Keratinocyte (primary cell): ENCODE results near the gene ITFG1. TPM values are rescaled to one million over a fixed set of nuclear protein-coding genes. Genes with fewer than 3 reads are reported as not detected.
"Not testable (repeated sequence)": the region's sequence is repeated elsewhere in the genome, so short reads cannot be mapped to it uniquely, and the experiment has no call there.

Experiments used
- DNase-seq: peaks from one replicate; pipeline ENCODE4 v3.0.0-alpha.2; 2011; ENCODE audit warnings: low read depth, missing footprints, low spot score
- FAIRE-seq: peaks from 2 replicates; lab custom pipeline; 2011; peaks lifted over from hg19 to GRCh38; lab: Jason Lieb, UNC
- H2AFZ ChIP-seq: 2 replicates; pipeline ENCODE4 v1.6.0; 2012; ENCODE audit warnings: low read length, control low read depth, inconsistent platforms; ENCODE audit not compliant: control insufficient read depth
- H3K27ac ChIP-seq: 2 replicates; pipeline ENCODE4 v1.5.1; 2011; ENCODE audit warnings: low read length; ENCODE audit not compliant: control insufficient read depth, insufficient read depth
- H3K27me3 ChIP-seq: 3 replicates; pipeline ENCODE4 v1.6.0; 2011; ENCODE audit warnings: low read length; ENCODE audit not compliant: control insufficient read depth, insufficient read depth; ENCODE audit errors: extremely low read depth
- H3K36me3 ChIP-seq, 2 experiments: 2 replicates in 1 of 2; 3 replicates in 1 of 2; pipeline ENCODE4 v1.5.1; 2011; ENCODE audit warnings: low read length in 2 of 2, mild to moderate bottlenecking in 1 of 2; ENCODE audit not compliant: control insufficient read depth in 2 of 2, insufficient read depth in 2 of 2; ENCODE audit errors: extremely low read depth in 1 of 2
- H3K4me1 ChIP-seq: 3 replicates; pipeline ENCODE4 v1.5.1; 2011; ENCODE audit warnings: low read length; ENCODE audit not compliant: control insufficient read depth, insufficient read depth; ENCODE audit errors: extremely low read depth
- H3K4me2 ChIP-seq: 3 replicates; pipeline ENCODE4 v1.6.0; 2011; ENCODE audit warnings: low read depth, low read length; ENCODE audit not compliant: control insufficient read depth, insufficient read depth; ENCODE audit errors: extremely low read depth
- H3K4me3 ChIP-seq, 3 experiments: fragments of 200-600 bp in 1 of 3; sonication (generic) in 1 of 3; 2 replicates in 2 of 3; 3 replicates in 1 of 3; pipeline ENCODE4 v1.5.1; 2011 to 2016; ENCODE audit warnings: low read length in 3 of 3, mild to moderate bottlenecking in 3 of 3, control low read depth in 2 of 3, inconsistent platforms in 1 of 3, low read depth in 1 of 3, mixed read lengths in 1 of 3, mixed run types in 1 of 3, moderate library complexity in 1 of 3; ENCODE audit not compliant: control insufficient read depth in 2 of 3, insufficient read depth in 2 of 3; ENCODE audit errors: extremely low read depth in 1 of 3
- H3K79me2 ChIP-seq: 2 replicates; pipeline ENCODE4 v1.6.0; 2012; ENCODE audit warnings: low read length; ENCODE audit not compliant: control insufficient read depth, insufficient read depth
- H3K9ac ChIP-seq: 3 replicates; pipeline ENCODE4 v1.6.0; 2011; ENCODE audit warnings: low read length; ENCODE audit not compliant: control insufficient read depth, insufficient read depth; ENCODE audit errors: extremely low read depth
- H3K9me1 ChIP-seq: 3 replicates; pipeline ENCODE4 v1.6.0; 2011; ENCODE audit warnings: low read length; ENCODE audit not compliant: control insufficient read depth, insufficient read depth; ENCODE audit errors: extremely low read depth
- H3K9me3 ChIP-seq: 2 replicates; pipeline ENCODE4 v1.5.1; 2012; ENCODE audit warnings: low read depth, low read length; ENCODE audit not compliant: control insufficient read depth
- H4K20me1 ChIP-seq: 3 replicates; pipeline ENCODE4 v1.6.0; 2011; ENCODE audit warnings: low read length; ENCODE audit not compliant: control insufficient read depth, insufficient read depth; ENCODE audit errors: extremely low read depth
- CTCF ChIP-seq, 3 experiments: IDR thresholded peaks in 1 of 3; conservative IDR thresholded peaks in 1 of 3; optimal IDR thresholded peaks in 1 of 3; 2 replicates in 2 of 3; 3 replicates in 1 of 3; pipeline versions ENCODE3 to v1.5.1; 2011; ENCODE audit warnings: low read length in 3 of 3, mild to moderate bottlenecking in 3 of 3, moderate library complexity in 2 of 3, control low read depth in 1 of 3, inconsistent platforms in 1 of 3; ENCODE audit not compliant: insufficient read depth in 2 of 3; ENCODE audit errors: extremely low read depth in 1 of 3
- EZH2 ChIP-seq: IDR thresholded peaks from one replicate; pipeline ENCODE4 v1.6.1; 2012; ENCODE audit warnings: inconsistent platforms, mild to moderate bottlenecking, low read length, moderate library complexity
- dilution Hi-C: fragments of 300-500 bp; cut with MboI; formaldehyde crosslinking; loops from one replicate; pipeline ENCODE4 v1.7.0; 2020; ENCODE audit warnings: low sequenced_read_pairs; ENCODE audit not compliant: extremely low pct_ligation_motif_present
- polyA plus RNA-seq, 5 experiments: library from polyadenylated mRNA; depleted of rRNA in 3 of 5; stranded (reverse) in 3 of 5; stranded (forward) in 1 of 5; unstranded in 1 of 5; fragments of >200 nt; gene quantifications; 1 replicate in 1 of 5; 2 replicates in 3 of 5; 3 replicates in 1 of 5; pipeline versions ENCODE4 v1.2.1 to v1.2.3, GENCODE V29; 2011 to 2012; ENCODE audit warnings: missing spikeins in 2 of 5, low read depth in 1 of 5, low replicate concordance in 1 of 5

ITFG1 gene
- polyA plus RNA-seq, 1 donor (not counting 4 experiments of a cell fraction or from before 2014, with no cell fraction given), result 83.8 TPM

GRCh38 chr16:47473792-47474191 is 12.9 kb upstream of the ITFG1 start:
- no peaks in the 10 kb centered on the region for H4K20me1 ChIP-seq
- no peak overlapping the region for H2AFZ ChIP-seq
- no peak for DNase-seq
- no peaks in the 10 kb centered on the region for H3K9me3 ChIP-seq
- H3K4me3 ChIP-seq, result no peak overlapping the region
- dilution Hi-C loops, result no loop called here
- no peak overlapping the region for H3K27ac ChIP-seq
- H3K9ac ChIP-seq, result no peak overlapping the region
- TF ChIP-seq CTCF (optimal IDR thresholded peaks at IDR 0.05 in 1 of 3, IDR thresholded peaks at IDR 0.05 in 1 of 3, conservative IDR thresholded peaks at IDR 0.05 in 1 of 3; ENCODE audit: extremely low read depth in 1 of 3, insufficient read depth in 2 of 3, low read length in 3 of 3) (no peak), EZH2 (no peak)
- no peaks in the 10 kb centered on the region for H3K9me1 ChIP-seq
- no peaks in the 10 kb centered on the region for H3K27me3 ChIP-seq
- no peak overlapping the region for H3K4me2 ChIP-seq
- peaks cover 13% of the 10 kb centered on the region for H3K4me1 ChIP-seq
- H3K79me2 ChIP-seq, result peaks cover 30% of the 10 kb centered on the region
- FAIRE-seq, result no peak
- H3K36me3 ChIP-seq, result no peaks in the 10 kb centered on the region

GRCh38 chr16:47473004-47473403 is 12.1 kb upstream of the ITFG1 start:
- H3K4me1 ChIP-seq, result peaks cover 15% of the 10 kb centered on the region
- not testable (repeated sequence) for H3K27ac ChIP-seq

GRCh38 chr16:47470810-47471209 is 9.9 kb upstream of the ITFG1 start:
- DNase-seq (no peak), FAIRE-seq (no peak)
- Histone ChIP-seq H4K20me1 (no peaks in the 10 kb centered on the region), H2AFZ (no peak overlapping the region), H3K27ac (no peak overlapping the region), H3K9me3 (no peaks in the 10 kb centered on the region), H3K9ac (no peak overlapping the region), H3K79me2 (peaks cover 37% of the 10 kb centered on the region), H3K4me3 (no peak overlapping the region), H3K4me2 (no peak overlapping the region), H3K27me3 (no peaks in the 10 kb centered on the region), H3K9me1 (no peaks in the 10 kb centered on the region), H3K4me1 (peaks cover 12% of the 10 kb centered on the region), H3K36me3 (no peaks in the 10 kb centered on the region)
- dilution Hi-C loops, result no loop called here
- no peak for TF ChIP-seq EZH2
- TF ChIP-seq CTCF (optimal IDR thresholded peaks at IDR 0.05 in 1 of 3, IDR thresholded peaks at IDR 0.05 in 1 of 3, conservative IDR thresholded peaks at IDR 0.05 in 1 of 3; ENCODE audit: extremely low read depth in 1 of 3, insufficient read depth in 2 of 3, low read length in 3 of 3), result no peak

More at GRCh38 chr16:47473004-47473403, 12.1 kb upstream of the ITFG1 start:
- DNase-seq, H3K27me3 ChIP-seq, dilution Hi-C loops, H3K9me1 ChIP-seq, H3K4me3 ChIP-seq, H3K4me2 ChIP-seq, H3K36me3 ChIP-seq, FAIRE-seq, H3K9ac ChIP-seq, H3K9me3 ChIP-seq, H2AFZ ChIP-seq, H4K20me1 ChIP-seq: not testable (repeated sequence)
- H3K79me2 ChIP-seq, result peaks cover 28% of the 10 kb centered on the region
